H9 (cell line): Measurements from ENCODE around the gene FAM76B. TPM values are rescaled to one million over a fixed set of nuclear protein-coding genes. Genes with fewer than 3 reads are reported as not detected.

Source experiments
- DNase-seq: peaks from one replicate; pipeline ENCODE4 v3.0.0-alpha.2; 2017
- H2AFZ ChIP-seq: one replicate; pipeline ENCODE4 v1.6.1; 2013; ENCODE audit warnings: mild to moderate bottlenecking, low read length, control low read depth, moderate library complexity
- H2AK5ac ChIP-seq: 2 replicates; pipeline ENCODE4 v1.6.1; 2013; ENCODE audit warnings: low read length, control low read depth, mixed read lengths; ENCODE audit not compliant: insufficient read length
- H2BK120ac ChIP-seq: one replicate; pipeline ENCODE4 v1.6.1; 2013; ENCODE audit warnings: low read depth, mild to moderate bottlenecking, low read length, control low read depth, inconsistent platforms; ENCODE audit not compliant: poor library complexity, severe bottlenecking
- H2BK12ac ChIP-seq: 2 replicates; pipeline ENCODE4 v1.6.1; 2013; ENCODE audit warnings: low read length, control low read depth, mixed read lengths, low read depth; ENCODE audit not compliant: insufficient read length
- H2BK15ac ChIP-seq: 2 replicates; pipeline ENCODE4 v1.6.1; 2013; ENCODE audit warnings: low read depth, low read length, control low read depth
- H2BK20ac ChIP-seq: one replicate; pipeline ENCODE4 v1.6.1; 2013; ENCODE audit warnings: low read depth, mild to moderate bottlenecking, low read length, control low read depth, inconsistent platforms; ENCODE audit not compliant: poor library complexity, severe bottlenecking
- H2BK5ac ChIP-seq: 2 replicates; pipeline ENCODE4 v1.6.1; 2013; ENCODE audit warnings: low read length, control low read depth, mixed read lengths; ENCODE audit not compliant: insufficient read length
- H3K14ac ChIP-seq: 2 replicates; pipeline ENCODE4 v1.6.1; 2013; ENCODE audit warnings: low read length, control low read depth; ENCODE audit not compliant: insufficient read depth
- H3K18ac ChIP-seq: 2 replicates; pipeline ENCODE4 v1.6.1; 2013; ENCODE audit warnings: low read depth, mild to moderate bottlenecking, mixed read lengths, low read length, control low read depth; ENCODE audit not compliant: insufficient read length
- H3K23ac ChIP-seq: 2 replicates; pipeline ENCODE4 v1.6.1; 2013; ENCODE audit warnings: low read length, control low read depth, mixed read lengths, low read depth; ENCODE audit not compliant: insufficient read length
- H3K23me2 ChIP-seq: 2 replicates; pipeline ENCODE4 v1.6.1; 2013; ENCODE audit warnings: low read depth, mild to moderate bottlenecking, mixed read lengths, low read length, control low read depth; ENCODE audit not compliant: insufficient read length, poor library complexity, severe bottlenecking
- H3K27ac ChIP-seq: 2 replicates; pipeline ENCODE4 v1.5.1; 2013; ENCODE audit warnings: low read length, control low read depth, mixed read lengths, low read depth; ENCODE audit not compliant: insufficient read length
- H3K27me3 ChIP-seq: 2 replicates; pipeline ENCODE4 v1.6.1; 2013; ENCODE audit warnings: low read length, control low read depth, inconsistent platforms; ENCODE audit not compliant: insufficient read depth
- H3K4ac ChIP-seq: 2 replicates; pipeline ENCODE4 v1.6.1; 2013; ENCODE audit warnings: low read depth, mild to moderate bottlenecking, control low read depth, inconsistent platforms, low read length, moderate library complexity
- H3K4me1 ChIP-seq: 2 replicates; pipeline ENCODE4 v1.6.1; 2013; ENCODE audit warnings: low read length, control low read depth, inconsistent platforms; ENCODE audit not compliant: insufficient read depth
- H3K4me2 ChIP-seq: 2 replicates; pipeline ENCODE4 v1.6.1; 2013; ENCODE audit warnings: low read length, control low read depth, mixed read lengths; ENCODE audit not compliant: insufficient read length, insufficient read depth
- H3K56ac ChIP-seq: 2 replicates; pipeline ENCODE4 v1.6.1; 2013; ENCODE audit warnings: low read depth, mild to moderate bottlenecking, mixed read lengths, low read length, control low read depth; ENCODE audit not compliant: insufficient read length
- H3K79me1 ChIP-seq: 2 replicates; pipeline ENCODE4 v1.6.1; 2013; ENCODE audit warnings: low read depth, mild to moderate bottlenecking, moderate library complexity, low read length, control low read depth, inconsistent platforms; ENCODE audit not compliant: insufficient read depth, poor library complexity, severe bottlenecking
- H3K79me2 ChIP-seq: 2 replicates; pipeline ENCODE4 v1.6.1; 2013; ENCODE audit warnings: low read length, control low read depth, inconsistent platforms; ENCODE audit not compliant: insufficient read depth
- H3K9ac ChIP-seq: 2 replicates; pipeline ENCODE4 v1.6.1; 2013; ENCODE audit warnings: low read length, control low read depth, mixed read lengths; ENCODE audit not compliant: insufficient read length; ENCODE audit errors: extremely low read depth
- H3K9me3 ChIP-seq: one replicate; pipeline ENCODE4 v1.6.1; 2013; ENCODE audit warnings: low read depth, low read length, inconsistent platforms; ENCODE audit not compliant: control insufficient read depth
- H3T11ph ChIP-seq: one replicate; pipeline ENCODE4 v1.6.1; 2013; ENCODE audit warnings: mild to moderate bottlenecking, low read length, control low read depth, inconsistent platforms
- H4K20me1 ChIP-seq: one replicate; pipeline ENCODE4 v1.6.1; 2013; ENCODE audit not compliant: control insufficient read depth, insufficient read length, insufficient read depth
- H4K5ac ChIP-seq: 2 replicates; pipeline ENCODE4 v1.6.1; 2013; ENCODE audit warnings: low read depth, mild to moderate bottlenecking, mixed read lengths, low read length, control low read depth; ENCODE audit not compliant: insufficient read length
- H4K8ac ChIP-seq: replicated peaks from 2 replicates; pipeline ENCODE4 v1.6.1; 2013; ENCODE audit warnings: low read length, control low read depth, mixed read lengths, low read depth; ENCODE audit not compliant: insufficient read length
- H4K91ac ChIP-seq: 2 replicates; pipeline ENCODE4 v1.6.1; 2013; ENCODE audit warnings: low read depth, mild to moderate bottlenecking, moderate library complexity, mixed read lengths, low read length, control low read depth; ENCODE audit not compliant: insufficient read length
- H3K27ac Mint-ChIP-seq, 3 experiments: 2 replicates in 2 of 3; 3 replicates in 1 of 3; pipeline ENCODE4 v1.8.0; 2020 to 2021; ENCODE audit warnings: mixed read lengths in 3 of 3, mild to moderate bottlenecking in 1 of 3, moderate library complexity in 1 of 3
- H3K27me3 Mint-ChIP-seq: 2 replicates; pipeline ENCODE4 v1.8.0; 2021; ENCODE audit warnings: low read depth, mild to moderate bottlenecking, moderate library complexity, mixed read lengths
- H3K36me3 Mint-ChIP-seq, 3 experiments: 2 replicates in 2 of 3; 3 replicates in 1 of 3; pipeline ENCODE4 v1.8.0; 2020 to 2021; ENCODE audit warnings: low read depth in 3 of 3, mixed read lengths in 3 of 3; ENCODE audit not compliant: insufficient read depth in 1 of 3
- H3K4me1 Mint-ChIP-seq, 2 experiments: 2 replicates each; pipeline ENCODE4 v1.8.0; 2020; ENCODE audit warnings: mixed read lengths in 2 of 2
- H3K4me3 Mint-ChIP-seq, 2 experiments: 2 replicates in 1 of 2; 3 replicates in 1 of 2; pipeline ENCODE4 v1.8.0; 2020 to 2021; ENCODE audit warnings: mild to moderate bottlenecking in 2 of 2, mixed read lengths in 2 of 2, moderate library complexity in 1 of 2
- H3K9me3 Mint-ChIP-seq, 2 experiments: 2 replicates in 1 of 2; 3 replicates in 1 of 2; pipeline ENCODE4 v1.8.0; 2020; ENCODE audit warnings: mild to moderate bottlenecking in 2 of 2, mixed read lengths in 2 of 2, moderate library complexity in 1 of 2
- CTCF ChIP-seq: fragments of 200-600 bp; sonication (generic); conservative IDR thresholded peaks from 3 replicates; pipeline ENCODE4 v1.8.0; 2021; ENCODE audit warnings: antibody characterized with exemption, mild to moderate bottlenecking
- WGBS: extraction: QIAGEN DNeasy Blood & Tissue Kit; methylation state at CpG from one replicate; pipeline ENCODE4 v1.1.7; 2013; ENCODE audit warnings: missing lambda C conversion rate, low lambda C conversion rate, mixed read lengths; ENCODE audit not compliant: insufficient read length; ENCODE audit errors: extremely low coverage; 5-methylcytosine and 5-hydroxymethylcytosine counted together
- total RNA-seq: library from RNA; stranded (reverse); gene quantifications from 2 replicates; pipeline ENCODE4 v1.2.1, GENCODE V29; 2021

The FAM76B gene
- total RNA-seq, 1 experiment from 2014 or later, result 31.5 TPM

GRCh38 chr11:95723361-95723942 lies 66.1 kb downstream of the FAM76B start:
- Histone ChIP-seq H4K5ac (no peak overlapping the region), H3K27ac (no peak overlapping the region), H3T11ph (no peak overlapping the region), H4K20me1 (no peaks in the 10 kb centered on the region), H2BK12ac (no peak overlapping the region), H2AFZ (no peak overlapping the region), H3K27me3 (no peaks in the 10 kb centered on the region), H3K79me1 (no peaks in the 10 kb centered on the region), H3K18ac (no peak overlapping the region), H2AK5ac (no peak overlapping the region), H3K9me3 (no peaks in the 10 kb centered on the region), H2BK15ac (no peak overlapping the region), H3K56ac (no peak overlapping the region), H3K23me2 (no peaks in the 10 kb centered on the region), H2BK120ac (no peak overlapping the region), H2BK5ac (no peak overlapping the region), H3K79me2 (no peaks in the 10 kb centered on the region), H3K4ac (no peak overlapping the region), H2BK20ac (no peak overlapping the region), H4K8ac (no peak overlapping the region), H3K23ac (no peak overlapping the region), H3K4me1 (no peaks in the 10 kb centered on the region), H3K14ac (no peak overlapping the region), H3K9ac (no peak overlapping the region), H3K4me2 (no peak overlapping the region), H4K91ac (no peak overlapping the region)
- WGBS, result no CpG with 5 or more reads among the region's 3 CpGs
- no peak for TF ChIP-seq CTCF
- no peak for DNase-seq
- peaks cover 0 to 2% of the 10 kb centered on the region in 2 experiments; a peak in 1 of 5 replicates for H3K9me3 Mint-ChIP-seq
- H3K27ac Mint-ChIP-seq, result no peak overlapping the region
- H3K36me3 Mint-ChIP-seq, result no peaks in the 10 kb centered on the region
- H3K4me1 Mint-ChIP-seq, result no peaks in the 10 kb centered on the region
- H3K27me3 Mint-ChIP-seq, result no peaks in the 10 kb centered on the region
- H3K4me3 Mint-ChIP-seq, result no peak overlapping the region
